Mammary epithelial cell (primary cell): ENCODE data around the gene KIF26B.

Experiments used
- EZH2 ChIP-seq: IDR thresholded peaks from 2 replicates; pipeline ENCODE4 v1.6.1; 2012; ENCODE audit warnings: low read length, inconsistent platforms, borderline replicate concordance
- TF ChIP-seq, protein P1 (sequence below), 2 donors: IDR thresholded peaks in 1 of 2; conservative IDR thresholded peaks in 1 of 2; 2 replicates each; pipeline ENCODE4 v1.5.1; 2011 to 2012; ENCODE audit warnings: inconsistent platforms in 2 of 2, low read length in 2 of 2, mild to moderate bottlenecking in 2 of 2, control low read depth in 1 of 2, low read depth in 1 of 2; ENCODE audit not compliant: insufficient read depth in 1 of 2; ENCODE audit errors: extremely low read depth in 1 of 2

DNA sequence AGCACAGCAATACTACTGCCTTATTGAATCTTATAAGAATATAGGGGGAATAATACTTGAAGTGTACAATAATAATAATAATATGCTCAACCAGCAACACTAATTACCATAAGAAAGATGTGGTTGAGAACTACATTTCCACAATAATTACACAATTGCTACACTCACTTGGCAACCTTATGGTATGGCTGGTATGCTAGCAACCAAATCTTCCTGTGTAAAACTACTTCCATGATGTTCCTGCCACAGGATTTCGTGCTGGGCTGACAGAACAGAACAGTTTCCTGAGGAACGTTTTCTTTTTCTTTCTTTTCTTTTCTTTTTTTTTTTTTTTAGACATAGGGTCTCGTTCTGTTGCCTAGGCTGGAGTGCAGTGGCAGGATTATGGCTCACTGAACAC, 50.6 kb downstream of the KIF26B start:
- TF ChIP-seq, protein P1, sequence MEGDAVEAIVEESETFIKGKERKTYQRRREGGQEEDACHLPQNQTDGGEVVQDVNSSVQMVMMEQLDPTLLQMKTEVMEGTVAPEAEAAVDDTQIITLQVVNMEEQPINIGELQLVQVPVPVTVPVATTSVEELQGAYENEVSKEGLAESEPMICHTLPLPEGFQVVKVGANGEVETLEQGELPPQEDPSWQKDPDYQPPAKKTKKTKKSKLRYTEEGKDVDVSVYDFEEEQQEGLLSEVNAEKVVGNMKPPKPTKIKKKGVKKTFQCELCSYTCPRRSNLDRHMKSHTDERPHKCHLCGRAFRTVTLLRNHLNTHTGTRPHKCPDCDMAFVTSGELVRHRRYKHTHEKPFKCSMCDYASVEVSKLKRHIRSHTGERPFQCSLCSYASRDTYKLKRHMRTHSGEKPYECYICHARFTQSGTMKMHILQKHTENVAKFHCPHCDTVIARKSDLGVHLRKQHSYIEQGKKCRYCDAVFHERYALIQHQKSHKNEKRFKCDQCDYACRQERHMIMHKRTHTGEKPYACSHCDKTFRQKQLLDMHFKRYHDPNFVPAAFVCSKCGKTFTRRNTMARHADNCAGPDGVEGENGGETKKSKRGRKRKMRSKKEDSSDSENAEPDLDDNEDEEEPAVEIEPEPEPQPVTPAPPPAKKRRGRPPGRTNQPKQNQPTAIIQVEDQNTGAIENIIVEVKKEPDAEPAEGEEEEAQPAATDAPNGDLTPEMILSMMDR (conservative IDR thresholded peaks at IDR 0.05 in 1 of 2, IDR thresholded peaks at IDR 0.05 in 1 of 2; ENCODE audit: extremely low read depth in 1 of 2, insufficient read depth in 1 of 2, low read depth in 1 of 2, low read length in 2 of 2) = no peak
- TF ChIP-seq EZH2 = no peak
